GM23338 (cell line): ENCODE data around the gene TNS1. TPM values are rescaled to one million over a fixed set of nuclear protein-coding genes. Genes with fewer than 3 reads are reported as not detected.

Source experiments
- ATAC-seq: fragments of 200-7000 bp; cut with Tn5 transposase; 3 replicates; pipeline ENCODE4 v1.9.1; 2020
- DNase-seq: peaks from one replicate; pipeline ENCODE4 v3.0.0-alpha.2; 2015; ENCODE audit warnings: low spot score
- H2AFZ ChIP-seq: fragments of 200-600 bp; sonication (generic); 2 replicates; pipeline ENCODE4 v1.8.0; 2016; ENCODE audit warnings: antibody characterized with exemption, mild to moderate bottlenecking, moderate library complexity
- H3F3A ChIP-seq: fragments of 200-600 bp; sonication (generic); replicated peaks from 2 replicates; pipeline ENCODE4 v1.8.0; 2017; ENCODE audit warnings: antibody characterized with exemption, mixed run types, low read depth
- H3K27ac ChIP-seq: fragments of 200-600 bp; sonication (generic); 2 replicates; pipeline ENCODE4 v1.6.1; 2016; ENCODE audit warnings: low read depth
- H3K27me3 ChIP-seq: fragments of 200-600 bp; sonication (generic); 2 replicates; pipeline ENCODE4 v1.8.0; 2016; ENCODE audit warnings: mild to moderate bottlenecking, mixed run types, moderate library complexity; ENCODE audit not compliant: insufficient read depth
- H3K36me3 ChIP-seq: fragments of 200-600 bp; sonication (generic); 2 replicates; pipeline ENCODE4 v1.8.0; 2016; ENCODE audit warnings: mild to moderate bottlenecking; ENCODE audit not compliant: insufficient read depth
- H3K4me1 ChIP-seq: fragments of 200-600 bp; sonication (generic); 2 replicates; pipeline ENCODE4 v1.8.0; 2016; ENCODE audit warnings: mild to moderate bottlenecking, moderate library complexity; ENCODE audit not compliant: insufficient read depth
- H3K4me2 ChIP-seq: fragments of 200-600 bp; sonication (generic); 2 replicates; pipeline ENCODE4 v1.7.1; 2017; ENCODE audit warnings: mixed run types
- H3K4me3 ChIP-seq: fragments of 200-600 bp; sonication (generic); 2 replicates; pipeline ENCODE4 v1.6.1; 2016; ENCODE audit warnings: mixed run types
- H3K79me2 ChIP-seq: fragments of 200-600 bp; sonication (generic); replicated peaks from 2 replicates; pipeline ENCODE4 v1.8.0; 2017; ENCODE audit warnings: mild to moderate bottlenecking; ENCODE audit not compliant: insufficient read depth
- H3K9me2 ChIP-seq: fragments of 200-600 bp; sonication (generic); 2 replicates; pipeline ENCODE4 v1.8.0; 2017; ENCODE audit not compliant: insufficient read depth
- H4K20me1 ChIP-seq: fragments of 200-600 bp; sonication (generic); replicated peaks from 2 replicates; pipeline ENCODE4 v1.8.0; 2017; ENCODE audit warnings: mild to moderate bottlenecking; ENCODE audit not compliant: insufficient read depth
- H3K27ac Mint-ChIP-seq: 2 replicates; pipeline ENCODE4 v1.8.0; 2020; ENCODE audit warnings: inconsistent platforms, mild to moderate bottlenecking, moderate library complexity, mixed read lengths
- H3K27me3 Mint-ChIP-seq: 3 replicates; pipeline ENCODE4 v1.8.0; 2022; ENCODE audit warnings: low read depth, mild to moderate bottlenecking, moderate library complexity, mixed read lengths, inconsistent platforms; ENCODE audit not compliant: insufficient read depth, poor library complexity
- H3K36me3 Mint-ChIP-seq: 3 replicates; pipeline ENCODE4 v1.8.0; 2021; ENCODE audit warnings: low read depth, mild to moderate bottlenecking, inconsistent platforms, moderate library complexity, mixed read lengths
- H3K4me1 Mint-ChIP-seq: 3 replicates; pipeline ENCODE4 v1.8.0; 2020; ENCODE audit warnings: mild to moderate bottlenecking, inconsistent platforms, mixed read lengths
- H3K4me3 Mint-ChIP-seq: 3 replicates; pipeline ENCODE4 v1.8.0; 2021; ENCODE audit warnings: moderate library complexity, mild to moderate bottlenecking, inconsistent platforms, mixed read lengths
- H3K9me3 Mint-ChIP-seq: 3 replicates; pipeline ENCODE4 v1.8.0; 2020; ENCODE audit warnings: moderate library complexity, mild to moderate bottlenecking, inconsistent platforms, mixed read lengths
- CREB1 ChIP-seq: fragments of 250-450 bp; sonication (Bioruptor Pico); IDR thresholded peaks from 2 replicates; pipeline ENCODE4 v1.5.0; 2020; ENCODE audit warnings: low read depth, mild to moderate bottlenecking, moderate library complexity
- CTCF ChIP-seq, 2 experiments: fragments of 200-600 bp in 1 of 2; sonication (generic) in 1 of 2; conservative IDR thresholded peaks; 2 replicates each; pipeline versions ENCODE4 v1.5.1 to v1.6.1; 2016 to 2017; ENCODE audit warnings: antibody characterized with exemption in 2 of 2, low read depth in 2 of 2, mild to moderate bottlenecking in 2 of 2, moderate library complexity in 1 of 2
- ETS1 ChIP-seq: IDR thresholded peaks from 2 replicates; pipeline ENCODE4 v1.6.1; 2016; ENCODE audit warnings: antibody characterized with exemption
- EZH2 ChIP-seq: fragments of 200-600 bp; sonication (generic); IDR thresholded peaks from one replicate; pipeline ENCODE4 v1.8.0; 2017; ENCODE audit warnings: antibody characterized with exemption, mild to moderate bottlenecking, low read depth; ENCODE audit not compliant: unreplicated experiment
- EZH2phosphoT487 ChIP-seq: fragments of 200-600 bp; sonication (generic); IDR thresholded peaks from one replicate; pipeline ENCODE4 v1.8.1; 2018; ENCODE audit warnings: antibody characterized with exemption; ENCODE audit not compliant: unreplicated experiment
- JUNB ChIP-seq: IDR thresholded peaks from one replicate; pipeline ENCODE4 v1.6.1; 2016; ENCODE audit warnings: antibody characterized with exemption; ENCODE audit not compliant: unreplicated experiment
- NANOG ChIP-seq: IDR thresholded peaks from 2 replicates; pipeline ENCODE4 v1.6.1; 2016; ENCODE audit warnings: antibody characterized with exemption, borderline replicate concordance
- POLR2AphosphoS5 ChIP-seq: IDR thresholded peaks from 2 replicates; pipeline ENCODE4 v1.6.1; 2016; ENCODE audit warnings: antibody characterized with exemption, low read depth
- REST ChIP-seq: IDR thresholded peaks from one replicate; pipeline ENCODE4 v1.6.1; 2018; ENCODE audit warnings: antibody characterized with exemption; ENCODE audit not compliant: unreplicated experiment
- STAT1 ChIP-seq: IDR thresholded peaks from one replicate; pipeline ENCODE4 v1.6.1; 2016; ENCODE audit warnings: antibody characterized with exemption; ENCODE audit not compliant: unreplicated experiment
- ZNF114 ChIP-seq: fragments of 250-450 bp; sonication (Bioruptor Pico); IDR thresholded peaks from 2 replicates; pipeline ENCODE4 v1.5.0; 2020; ENCODE audit warnings: mild to moderate bottlenecking, moderate library complexity
- ZNF331 ChIP-seq: fragments of 250-450 bp; sonication (Bioruptor Pico); IDR thresholded peaks from 2 replicates; pipeline ENCODE4 v1.5.0; 2020; ENCODE audit warnings: low read depth, mild to moderate bottlenecking, moderate library complexity
- ZNF462 ChIP-seq: fragments of 250-450 bp; sonication (Bioruptor Pico); IDR thresholded peaks from 2 replicates; pipeline ENCODE4 v1.5.0; 2020; ENCODE audit warnings: mild to moderate bottlenecking, moderate library complexity
- polyA plus RNA-seq: library from polyadenylated mRNA; unstranded; fragments of >200 nt; fragmentation: Nextera tagmentation; extraction: Ambion mirVana; gene quantifications from 2 replicates; pipeline ENCODE4 v1.2.1, GENCODE V29; 2016
- total RNA-seq: library from RNA; depleted of rRNA; stranded (reverse); fragments of >200 nt; shearing (Covaris generic); gene quantifications from 2 replicates; pipeline ENCODE4 v1.2.3, GENCODE V29; 2014

Gene TNS1
- total and polyA plus RNA-seq, 2 experiments from 2014 or later: 2.0 to 7.4 TPM

- Histone ChIP-seq H3K27ac (no peak overlapping the region), H4K20me1 (no peaks in the 10 kb centered on the region), H3K9me2 (no peaks in the 10 kb centered on the region), H3K4me2 (no peak overlapping the region), H3K27me3 (no peaks in the 10 kb centered on the region), H3K36me3 (no peaks in the 10 kb centered on the region), H3K4me1 (no peaks in the 10 kb centered on the region), H3K79me2 (no peaks in the 10 kb centered on the region), H3F3A (no peaks in the 10 kb centered on the region), H2AFZ (no peak overlapping the region), H3K4me3 (no peak overlapping the region)
- TF ChIP-seq POLR2AphosphoS5 (no peak), CTCF (conservative IDR thresholded peaks at IDR 0.05; ENCODE audit: low read depth in 2 of 2) (no peak), EZH2phosphoT487 (no peak), REST (no peak), EZH2 (no peak), ZNF331 (CRISPR knock-in tag) (no peak), ETS1 (no peak), ZNF114 (CRISPR knock-in tag) (no peak), CREB1 (CRISPR knock-in tag) (no peak), NANOG (no peak), ZNF462 (CRISPR knock-in tag) (no peak), JUNB (no peak), STAT1 (no peak)
- Mint-ChIP-seq H3K27me3 (peaks cover 9% of the 10 kb centered on the region), H3K4me1 (no peaks in the 10 kb centered on the region), H3K4me3 (no peak overlapping the region), H3K36me3 (peaks cover 17% of the 10 kb centered on the region), H3K27ac (no peak overlapping the region), H3K9me3 (peaks cover 3% of the 10 kb centered on the region; the same call in 2 of the 3 replicates)
- DNase-seq (no peak), ATAC-seq (no peak)
Measured at GRCh38 chr2:217810260-217810659, 192.5 kb downstream of the TNS1 start.
